Gastrocnemius medialis (tissue), 4 donors: ENCODE measurements around the gene PNMT. TPM values are rescaled to one million over a fixed set of nuclear protein-coding genes. Genes with fewer than 3 reads are reported as not detected.

ENCODE experiments used
- ATAC-seq, 2 donors: fragments of 150-250 bp; one replicate each; pipeline ENCODE4 v1.9.1; 2016
- DNase-seq, 2 donors: peaks; one replicate each; pipeline ENCODE4 v3.0.0-alpha.2; 2019
- H3K27ac ChIP-seq, 4 donors: fragments of 200-600 bp; sonication (generic); 1 replicate in 1 of 4; 2 replicates in 3 of 4; pipeline ENCODE4 v1.5.1; 2016 to 2018; ENCODE audit warnings: mild to moderate bottlenecking in 2 of 4, moderate library complexity in 1 of 4
- H3K27me3 ChIP-seq, 3 donors: fragments of 200-600 bp; sonication (generic) in 2 of 3; 1 replicate in 1 of 3; 2 replicates in 2 of 3; pipeline versions ENCODE4 v1.5.1 to v1.6.0; 2016 to 2019; ENCODE audit warnings: mild to moderate bottlenecking in 1 of 3, moderate library complexity in 1 of 3
- H3K36me3 ChIP-seq, 2 donors: fragments of 200-600 bp; sonication (generic) in 1 of 2; one replicate each; pipeline ENCODE4 v1.5.1; 2017 to 2018
- H3K4me1 ChIP-seq, 2 donors: fragments of 200-600 bp; sonication (generic) in 1 of 2; one replicate each; pipeline ENCODE4 v1.5.1; 2016 to 2017; ENCODE audit warnings: mild to moderate bottlenecking in 2 of 2
- H3K4me3 ChIP-seq, 4 donors: fragments of 200-600 bp; sonication (generic) in 3 of 4; 1 replicate in 1 of 4; 2 replicates in 3 of 4; pipeline ENCODE4 v1.5.1; 2016 to 2019; ENCODE audit warnings: mild to moderate bottlenecking in 2 of 4
- H3K9me3 ChIP-seq, 3 donors: fragments of 200-600 bp; sonication (generic) in 2 of 3; 1 replicate in 1 of 3; 2 replicates in 2 of 3; pipeline ENCODE4 v1.5.1; 2016 to 2019
- CTCF ChIP-seq, 5 experiments: fragments of 450-650 bp in 3 of 5; fragments of 200-600 bp in 2 of 5; sonication (generic) in 2 of 5; IDR thresholded peaks in 4 of 5; conservative IDR thresholded peaks in 1 of 5; 1 replicate in 4 of 5; 2 replicates in 1 of 5; pipeline ENCODE4 v1.5.1; 2016 to 2019; ENCODE audit warnings: antibody characterized with exemption in 5 of 5, mild to moderate bottlenecking in 3 of 5, moderate library complexity in 3 of 5
- POLR2A ChIP-seq, 2 donors: fragments of 450-650 bp; IDR thresholded peaks; one replicate each; pipeline ENCODE4 v1.6.1; 2017; ENCODE audit warnings: antibody characterized with exemption in 2 of 2, mild to moderate bottlenecking in 2 of 2, moderate library complexity in 2 of 2
- in situ Hi-C, 4 donors: fragments of 200-750 bp; cut with MboI; loops; one replicate each; pipeline versions ENCODE4 v1.15.0 to v1.8.0; 2017; ENCODE audit warnings: low sequenced_read_pairs in 4 of 4
- intact Hi-C: fragments of 100-400 bp; cut with DNase I; formaldehyde crosslinking; loops from one replicate; pipeline ENCODE4 v1.15.1; 2023; ENCODE audit warnings: low total_unique reads
- total RNA-seq, 4 donors: library from RNA; depleted of rRNA; stranded (reverse); fragments of >200 nt; gene quantifications; one replicate each; pipeline versions ENCODE4 v1.1.0 to v1.2.3, GENCODE V29; 2016

PNMT gene
- total RNA-seq, 4 donors from 2014 or later: 2.0 to 11.8 (median 7.1) TPM

GRCh38 chr17:39676198-39676819 lies 8.1 kb downstream of the PNMT start:
- ATAC-seq (peak; percentile 14 to 45), DNase-seq (peak; percentile 66 to 85)
- no peaks in the 10 kb centered on the region for H3K9me3 ChIP-seq
- H3K27ac ChIP-seq: peak overlapping the region; percentile 92 to 97 (median 94)
- peaks cover 47 to 55% of the 10 kb centered on the region in 2 donors for H3K4me1 ChIP-seq
- no peak for TF ChIP-seq CTCF (IDR thresholded peaks at IDR 0.05 in 4 of 5, conservative IDR thresholded peaks at IDR 0.05 in 1 of 5)
- TF ChIP-seq POLR2A (IDR thresholded peaks at IDR 0.05): no peak
- H3K4me3 ChIP-seq: no peak overlapping the region
- in situ Hi-C loops: no loop called here
- intact Hi-C loops: loop anchor here (5.0 kb wide), 2 partner anchors 56 to 251 kb away; partner anchors contain the start of genes LRRC3C, MIEN1 and ORMDL3
- no peaks in the 10 kb centered on the region for H3K27me3 ChIP-seq
- no peaks in the 10 kb centered on the region for H3K36me3 ChIP-seq

- no peaks in the 10 kb centered on the region for H3K9me3 ChIP-seq
- peak overlapping the region in 2 of 4 donors; percentile 34 to 39 for H3K4me3 ChIP-seq
- H3K27ac ChIP-seq: peak overlapping the region; percentile 92 to 97 (median 94)
- intact Hi-C loops: loop anchor here (5.0 kb wide), 2 partner anchors 55 to 250 kb away; partner anchors contain the start of genes LRRC3C, MIEN1 and ORMDL3
- DNase-seq (no peak), ATAC-seq (peak; percentile 9 to 10)
- in situ Hi-C loops: no loop called here
- H3K36me3 ChIP-seq: no peaks in the 10 kb centered on the region
- TF ChIP-seq CTCF (IDR thresholded peaks at IDR 0.05 in 4 of 5, conservative IDR thresholded peaks at IDR 0.05 in 1 of 5) (no peak), POLR2A (IDR thresholded peaks at IDR 0.05) (no peak)
- H3K4me1 ChIP-seq: peaks cover 46 to 52% of the 10 kb centered on the region in 2 donors
- H3K27me3 ChIP-seq: no peaks in the 10 kb centered on the region
Observed at GRCh38 chr17:39677072-39677471, 8.8 kb downstream of the PNMT start.

GRCh38 chr17:39677542-39678339 lies 9.5 kb downstream of the PNMT start:
- in situ Hi-C loops: no loop called here

More at GRCh38 chr17:39677542-39678339, 9.5 kb downstream of the PNMT start:
- TF ChIP-seq CTCF (IDR thresholded peaks at IDR 0.05 in 4 of 5, conservative IDR thresholded peaks at IDR 0.05 in 1 of 5): no peak
- peak in 1 of 2 donors; percentile 12 for TF ChIP-seq POLR2A (IDR thresholded peaks at IDR 0.05)
- peak overlapping the region in 3 of 4 donors; percentile 31 to 39 (median 34) for H3K4me3 ChIP-seq
- H3K9me3 ChIP-seq: no peaks in the 10 kb centered on the region
- peak overlapping the region; percentile 92 to 97 (median 94) for H3K27ac ChIP-seq
- DNase-seq: peak; percentile 82 to 94
- H3K27me3 ChIP-seq: no peaks in the 10 kb centered on the region
- H3K36me3 ChIP-seq: peaks cover 0 to under 1% of the 10 kb centered on the region in 2 donors
- H3K4me1 ChIP-seq: peaks cover 46 to 52% of the 10 kb centered on the region in 2 donors
- ATAC-seq: peak; percentile 90 to 92
- intact Hi-C loops: loop anchor here (5.0 kb wide), 2 partner anchors 55 to 250 kb away; partner anchors contain the start of genes LRRC3C, MIEN1 and ORMDL3
